ENCODE results near the gene PFKFB4.

PFKFB4 gene

DNA sequence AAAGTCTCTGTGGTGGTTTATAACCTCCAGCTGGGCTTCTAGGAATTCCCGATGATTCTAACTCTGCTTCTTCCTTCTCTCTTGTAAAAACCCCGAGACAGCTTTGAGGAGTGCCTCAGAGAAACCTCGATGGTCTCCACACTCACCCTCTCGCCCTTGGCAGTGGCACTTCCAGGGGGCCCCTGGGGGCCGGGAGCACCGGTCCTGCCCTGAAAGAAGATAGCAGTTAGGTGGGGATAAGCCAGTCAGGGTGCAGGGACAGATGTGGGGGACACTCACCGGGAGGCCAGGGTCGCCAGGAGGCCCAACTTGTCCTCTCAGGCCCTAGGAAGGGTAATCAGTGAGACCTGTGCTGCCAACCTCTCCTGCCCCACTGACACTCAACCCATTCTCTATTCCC is 28.8 kb upstream of the PFKFB4 start:
- DNase-seq (ENCODE audit: low read depth, low spot score), result no peak

DNA sequence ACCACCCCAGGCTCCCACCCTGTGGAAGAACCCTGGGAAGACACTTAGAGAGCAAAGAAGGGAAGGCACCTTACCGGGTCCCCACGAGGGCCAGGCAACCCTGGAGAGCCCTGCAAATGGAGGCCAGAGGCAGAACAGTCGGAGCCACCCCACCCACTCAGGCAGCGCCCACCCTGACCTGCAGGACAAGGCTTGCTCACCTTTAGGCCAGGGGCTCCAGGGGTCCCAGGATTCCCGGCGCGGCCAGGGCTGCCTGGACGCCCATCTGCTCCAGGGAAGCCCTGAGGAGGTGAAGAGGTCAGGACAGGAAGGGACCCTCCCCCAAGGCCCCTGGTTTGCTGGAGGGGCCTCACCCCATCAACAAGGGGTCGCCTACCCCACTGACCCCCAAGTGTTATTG is 28.2 kb upstream of the PFKFB4 start:
- DNase-seq (ENCODE audit: low read depth, low spot score), result no peak

DNA sequence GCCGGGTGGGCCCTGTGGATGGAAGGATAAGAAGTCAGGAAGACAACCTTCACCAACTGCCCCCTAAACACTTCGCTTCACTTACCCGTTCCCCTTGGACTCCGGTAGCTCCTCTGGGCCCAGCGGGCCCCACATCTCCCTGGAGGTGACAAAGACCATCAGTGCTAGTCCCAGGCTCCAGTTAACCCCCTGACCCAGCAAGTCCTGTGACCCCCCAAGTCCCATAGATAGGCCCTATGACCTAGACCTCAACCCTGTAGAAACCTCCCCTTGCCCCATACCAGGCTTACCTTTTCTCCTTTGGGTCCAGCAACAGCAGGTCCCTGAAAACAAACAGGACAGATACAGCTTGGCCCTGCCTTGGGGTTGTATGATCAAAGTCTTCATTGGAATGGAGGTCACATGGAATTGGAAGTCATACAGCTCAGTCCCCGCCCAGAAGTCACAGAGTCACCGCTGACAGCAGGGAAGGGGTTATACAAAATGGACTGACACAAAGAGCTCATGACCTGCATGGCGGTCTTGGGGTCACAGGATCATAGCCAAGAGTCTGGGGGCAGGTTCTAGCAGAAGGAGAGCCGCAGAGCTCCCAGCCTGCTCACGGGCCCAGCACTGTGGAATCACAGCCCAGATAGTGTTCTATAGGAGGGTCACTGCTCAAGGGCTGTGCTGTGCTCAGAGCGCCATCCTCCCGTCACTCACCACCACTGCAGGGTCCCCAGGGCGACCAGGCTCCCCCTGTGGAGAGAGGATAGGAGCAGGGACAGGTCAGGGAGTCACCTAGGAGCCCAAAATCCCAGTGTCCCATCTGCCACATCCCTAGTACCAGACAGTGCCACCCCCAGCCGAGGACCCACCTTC is 25.2 kb upstream of the PFKFB4 start:
- no peak for DNase-seq (ENCODE audit: low read depth, low spot score)

DNA sequence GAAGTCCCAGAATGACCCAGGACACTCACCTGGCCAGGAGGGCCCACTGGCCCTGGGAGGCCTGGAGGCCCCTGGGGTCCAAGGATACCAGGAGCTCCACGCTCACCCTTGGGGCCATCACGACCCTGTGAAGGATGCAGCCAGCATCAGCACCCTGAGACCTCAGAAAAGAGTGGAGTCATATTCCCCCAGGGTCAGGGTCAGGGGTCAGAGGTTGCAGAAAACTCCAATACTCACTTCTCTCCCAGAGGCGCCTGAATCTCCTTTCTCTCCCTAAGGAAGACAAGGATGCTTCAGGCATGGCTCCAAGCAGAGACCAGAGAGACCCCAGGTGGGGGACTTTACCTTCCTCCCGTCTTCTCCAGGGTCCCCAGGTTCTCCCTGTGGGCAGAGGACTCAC is 20.0 kb upstream of the PFKFB4 start:
- no peak for DNase-seq (ENCODE audit: low read depth, low spot score)

DNA sequence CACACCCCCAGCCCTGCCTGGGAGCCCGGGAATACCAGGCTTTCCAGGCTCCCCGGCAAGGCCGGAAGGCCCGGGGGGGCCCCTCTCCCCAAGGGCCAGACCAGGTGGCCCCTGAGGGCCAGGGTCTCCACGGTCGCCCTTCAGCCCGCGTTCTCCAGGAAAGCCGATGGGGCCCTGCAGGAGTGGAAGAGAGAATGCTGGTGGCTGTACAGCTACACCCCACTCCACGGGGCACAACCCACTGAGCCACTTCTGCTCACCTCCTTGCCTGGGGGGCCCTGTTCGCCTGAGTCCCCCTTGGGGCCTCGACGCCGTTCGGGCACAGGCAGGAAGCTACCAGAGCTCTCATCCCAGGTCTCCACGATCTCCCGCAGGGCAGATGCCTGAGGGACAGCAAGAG is 18.8 kb upstream of the PFKFB4 start:
- no peak for DNase-seq (ENCODE audit: low read depth, low spot score)

DNA sequence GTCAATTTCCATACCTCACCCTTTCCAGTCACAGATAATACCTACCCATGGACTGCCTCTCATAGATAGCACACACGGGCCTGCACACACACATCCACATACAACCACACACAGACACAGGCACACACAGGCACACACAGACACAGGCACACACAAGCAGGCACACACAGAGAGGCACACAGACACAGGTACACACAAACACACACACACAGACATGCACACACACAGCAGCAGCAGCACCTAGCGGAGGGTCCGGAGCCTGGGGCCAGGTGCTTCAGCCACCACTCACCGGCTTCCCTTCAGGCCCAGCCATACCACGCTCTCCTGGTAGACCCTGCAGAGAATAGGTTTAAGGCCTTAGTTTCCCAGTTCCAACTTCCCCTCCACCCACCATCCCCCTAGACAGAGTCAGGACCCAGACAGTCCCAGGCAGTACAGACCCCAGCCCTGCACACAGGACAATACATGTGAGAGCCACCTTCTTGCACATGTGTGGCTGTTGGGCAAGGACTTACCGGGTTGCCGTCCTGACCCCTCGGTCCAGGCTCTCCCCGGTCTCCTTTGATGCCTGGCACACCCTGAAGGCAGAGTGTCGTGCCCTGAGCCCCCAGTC is 17.5 kb upstream of the PFKFB4 start:
- DNase-seq (ENCODE audit: low read depth, low spot score), result no peak

DNA sequence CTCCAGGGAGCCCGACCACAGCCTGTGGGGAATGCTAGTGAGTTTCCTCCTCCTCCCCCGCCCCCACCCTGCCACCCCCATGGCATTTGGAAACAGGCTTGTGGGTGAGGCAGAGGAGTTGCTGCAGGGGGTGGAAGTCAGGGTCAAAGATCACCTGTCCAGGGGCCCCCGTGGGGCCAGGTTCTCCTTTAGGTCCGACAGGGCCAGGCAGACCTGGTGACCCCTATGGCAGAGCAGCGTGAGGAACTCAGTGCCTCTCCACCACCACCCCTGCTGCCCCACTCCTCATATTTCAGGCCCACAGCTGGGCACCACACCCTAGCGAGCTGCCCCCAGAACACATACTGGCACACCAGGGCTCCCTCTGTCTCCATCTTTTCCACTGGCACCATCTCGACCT is 15.9 kb upstream of the PFKFB4 start:
- no peak for DNase-seq (ENCODE audit: low read depth, low spot score)

DNA sequence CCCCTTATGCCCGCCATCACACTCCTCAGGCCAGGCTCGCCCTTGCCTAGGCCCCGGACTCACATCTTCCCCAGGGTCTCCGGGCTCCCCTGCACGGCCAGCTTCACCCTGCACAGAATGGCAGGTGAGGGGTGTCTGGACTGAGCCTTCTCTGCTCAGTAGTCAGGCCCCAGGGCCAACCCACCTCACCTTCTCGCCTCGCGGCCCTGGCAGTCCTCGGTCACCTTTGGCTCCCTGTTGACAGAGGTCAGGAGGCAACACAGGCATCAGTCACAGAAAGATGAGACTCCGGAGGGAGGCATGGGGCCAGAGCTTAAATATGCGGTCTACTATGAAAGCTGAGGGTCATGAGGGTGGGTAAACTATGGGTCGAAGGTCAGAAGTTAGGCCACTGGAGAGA is 15.3 kb upstream of the PFKFB4 start:
- no peak for DNase-seq (ENCODE audit: low read depth, low spot score)

DNA sequence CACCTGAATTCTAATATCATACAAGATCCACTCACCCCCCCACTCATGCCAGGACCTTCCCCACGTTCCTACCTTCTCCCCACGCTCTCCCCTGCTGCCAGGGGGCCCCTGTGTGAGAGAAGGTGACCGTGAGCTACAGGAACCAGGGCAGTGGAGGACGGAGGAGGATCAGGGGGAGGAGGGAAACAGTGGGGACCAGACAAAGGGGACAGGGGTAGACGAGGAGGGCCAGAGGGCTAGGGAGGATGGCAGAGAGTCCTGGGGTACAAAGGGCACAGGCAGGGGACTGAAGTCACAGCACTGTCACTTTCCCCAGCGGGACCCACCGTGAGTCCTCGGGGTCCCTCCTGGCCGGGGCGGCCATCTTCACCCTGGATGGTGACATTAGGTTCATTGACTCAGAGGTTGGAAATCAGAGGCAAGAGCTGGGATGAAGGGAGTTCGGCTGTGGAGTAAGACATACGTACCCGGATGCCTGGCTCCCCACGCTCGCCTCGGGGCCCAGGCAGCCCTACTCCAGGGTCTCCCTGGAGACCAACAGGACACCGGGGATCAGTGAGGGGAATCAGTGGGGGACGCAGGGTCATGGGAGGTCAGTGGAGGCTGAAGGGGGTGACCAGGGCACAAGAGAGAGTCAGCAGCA is 13.3 kb upstream of the PFKFB4 start:
- DNase-seq (ENCODE audit: low read depth, low spot score), result no peak

DNA sequence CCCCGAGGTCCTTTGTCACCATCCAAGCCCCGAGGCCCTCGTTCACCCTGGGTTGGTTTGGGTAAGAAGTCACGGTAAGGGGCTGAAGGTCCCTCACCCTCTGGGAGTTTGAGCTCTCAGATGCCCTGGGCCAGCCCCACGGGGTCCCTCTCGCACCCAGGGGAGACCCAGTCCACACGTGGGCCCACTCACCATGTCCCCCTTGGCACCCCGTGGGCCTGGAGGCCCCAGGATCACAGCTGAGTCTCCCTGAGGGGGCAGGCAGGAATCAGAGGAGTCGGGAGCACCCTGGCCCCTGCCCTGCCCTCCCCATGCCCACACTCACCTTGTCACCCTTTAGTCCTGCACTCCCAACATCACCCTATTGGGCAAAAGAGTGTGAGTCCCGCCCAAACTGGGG is 12.8 kb upstream of the PFKFB4 start:
- no peak for DNase-seq (ENCODE audit: low read depth, low spot score)

DNA sequence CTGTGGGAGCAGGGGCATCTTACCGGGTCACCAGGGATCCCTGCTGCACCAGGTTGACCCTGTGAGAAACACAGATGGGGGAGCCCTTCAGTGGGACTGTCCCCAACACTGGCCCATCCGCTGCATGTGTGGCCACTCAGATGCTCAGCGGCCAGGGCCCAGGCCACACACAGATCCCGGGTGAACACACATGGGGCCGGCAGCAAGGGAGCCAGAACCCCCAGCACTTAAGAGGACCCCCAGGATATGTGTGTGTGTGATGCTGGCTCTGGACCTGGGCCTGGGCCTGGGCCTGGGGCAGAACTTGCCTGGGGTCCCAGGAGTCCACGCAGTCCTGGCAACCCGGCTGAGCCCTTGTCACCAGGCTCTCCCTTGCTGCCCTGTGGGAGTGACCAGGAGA is 11.9 kb upstream of the PFKFB4 start:
- no peak for DNase-seq (ENCODE audit: low read depth, low spot score)

DNA sequence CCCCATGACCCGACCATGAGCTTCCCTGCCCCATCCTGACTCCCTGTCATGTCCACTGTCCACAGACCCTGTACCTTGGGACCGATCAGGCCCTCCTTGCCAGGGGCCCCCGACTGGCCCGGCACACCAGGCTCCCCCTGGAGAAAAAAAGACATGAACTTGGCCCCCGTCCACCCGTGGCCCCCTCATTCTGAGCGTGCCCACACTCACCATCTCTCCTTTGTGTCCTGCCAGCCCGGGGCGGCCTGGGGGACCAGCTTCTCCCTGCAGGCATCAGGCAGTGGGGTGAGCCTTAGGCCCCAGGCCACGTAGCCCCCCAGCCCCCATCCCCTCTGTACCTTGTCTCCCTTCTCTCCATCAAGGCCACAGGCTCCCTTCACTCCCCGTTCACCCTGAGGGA is 10.9 kb upstream of the PFKFB4 start:
- DNase-seq (ENCODE audit: low read depth, low spot score), result no peak

DNA sequence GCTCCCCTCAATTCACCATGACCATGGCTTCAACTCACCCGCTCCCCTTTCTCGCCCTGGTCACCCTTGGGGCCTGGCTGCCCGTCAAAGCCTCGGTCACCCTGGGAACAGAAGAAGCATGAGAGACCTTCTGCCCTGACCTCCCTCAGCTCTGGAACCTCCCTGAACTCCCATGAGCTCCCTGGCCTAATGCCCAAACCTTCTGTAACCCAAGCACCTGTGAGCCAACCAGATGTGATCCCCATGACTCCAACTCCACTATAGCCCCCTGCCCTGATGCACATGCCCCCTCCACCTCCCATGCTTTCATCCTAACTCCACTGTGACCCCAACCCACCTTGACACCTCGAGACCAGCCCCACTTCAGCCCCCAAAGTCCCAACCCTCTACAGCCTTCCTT is 10.5 kb upstream of the PFKFB4 start:
- no peak for DNase-seq (ENCODE audit: low read depth, low spot score)

DNA sequence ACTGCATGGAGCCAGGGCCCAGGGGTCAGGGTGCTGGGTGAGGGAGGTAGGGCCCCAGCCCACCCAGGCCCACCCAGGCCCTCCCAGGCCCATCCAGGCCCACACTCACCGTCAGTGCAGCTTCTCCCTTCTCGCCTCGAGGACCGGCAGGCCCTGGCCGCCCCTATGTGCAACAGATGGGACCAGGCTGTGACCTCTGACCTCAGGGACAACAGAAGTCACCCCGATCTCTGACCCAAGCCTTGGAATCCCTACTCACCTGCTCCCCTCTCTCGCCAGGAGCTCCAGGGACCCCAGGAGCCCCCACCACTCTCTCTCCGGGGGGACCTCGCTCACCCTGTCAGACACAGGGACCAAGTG is 9.8 kb upstream of the PFKFB4 start:
- no peak for DNase-seq (ENCODE audit: low read depth, low spot score)

DNA sequence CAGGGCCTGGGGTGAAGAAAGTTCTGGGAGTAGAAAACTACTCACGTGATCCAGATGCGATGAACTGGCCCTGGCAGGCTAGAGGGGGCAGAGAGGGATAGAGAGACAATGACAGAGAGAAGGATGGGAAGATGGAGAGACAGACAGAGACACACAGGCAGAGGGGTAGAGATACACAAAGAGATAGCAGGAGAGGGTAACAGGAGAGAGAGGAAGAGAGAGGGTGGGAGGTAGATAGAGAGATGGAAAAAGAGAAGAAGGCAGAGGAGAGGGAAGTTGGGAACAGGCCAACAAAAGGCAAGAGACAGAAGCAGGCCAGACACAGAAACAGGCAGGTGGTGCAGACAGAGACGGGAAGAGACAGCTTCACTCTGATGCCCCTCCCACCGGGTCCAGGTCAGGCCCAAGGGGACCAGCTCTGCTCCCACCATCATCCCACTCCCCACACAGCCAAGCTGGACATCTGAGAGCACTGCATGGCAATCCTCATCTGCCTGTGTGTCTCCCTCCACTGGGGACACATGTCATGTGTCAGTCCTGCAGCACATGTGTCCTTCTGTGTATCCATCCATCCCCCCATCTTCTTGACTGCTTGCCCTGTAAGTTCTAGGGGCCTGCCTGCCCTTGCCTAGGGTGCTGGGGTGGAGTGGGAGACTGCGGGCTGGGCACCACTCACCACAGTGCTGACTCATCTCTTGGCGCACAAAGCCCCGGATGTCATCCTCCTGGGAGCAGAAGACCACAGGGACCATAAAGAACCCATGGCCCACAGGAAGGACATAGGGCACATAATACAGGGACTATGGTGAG is 9.2 kb upstream of the PFKFB4 start:
- no peak for DNase-seq (ENCODE audit: low read depth, low spot score)

DNA sequence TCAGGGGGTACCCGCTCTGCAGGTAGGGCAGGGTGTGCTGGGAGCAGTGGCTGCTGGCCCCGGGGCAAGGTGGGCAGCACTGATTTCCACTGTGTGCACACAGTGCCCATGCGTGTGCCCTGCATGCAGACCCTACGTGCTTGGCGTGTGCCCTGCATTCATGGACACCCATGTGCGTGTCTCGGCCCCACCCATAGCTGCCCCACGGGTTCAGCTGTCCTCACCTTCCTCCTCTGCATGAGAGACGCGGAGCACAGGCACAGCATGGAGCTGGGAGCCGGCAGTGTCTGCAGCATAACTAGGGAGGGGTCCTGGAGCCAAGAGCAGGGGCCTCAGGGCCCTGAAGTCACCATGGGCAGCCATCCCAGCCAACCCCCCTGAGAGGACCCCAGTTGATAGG is 8.6 kb upstream of the PFKFB4 start:
- DNase-seq (ENCODE audit: low read depth, low spot score), result no peak

DNA sequence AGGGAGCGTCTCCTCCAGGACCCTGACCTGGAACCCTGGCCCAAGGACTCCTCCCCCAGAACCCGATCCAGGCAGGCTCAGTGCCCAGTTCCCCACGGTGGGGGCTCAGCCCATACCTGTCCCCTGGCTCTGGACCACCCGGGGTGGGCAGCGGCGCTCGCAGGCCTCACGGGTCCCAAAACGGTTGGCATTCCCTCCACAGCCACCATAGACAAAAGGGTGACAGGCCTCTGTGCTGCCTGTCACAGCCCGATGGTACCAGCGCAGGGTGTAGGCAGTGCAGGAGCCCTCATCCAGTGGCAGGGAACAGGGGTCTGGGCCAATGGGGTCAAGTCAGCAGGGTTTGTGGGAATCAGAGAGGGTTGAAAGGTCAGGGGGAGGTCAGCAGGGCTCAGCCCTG is 8.1 kb upstream of the PFKFB4 start:
- DNase-seq (ENCODE audit: low read depth, low spot score), result no peak

DNA sequence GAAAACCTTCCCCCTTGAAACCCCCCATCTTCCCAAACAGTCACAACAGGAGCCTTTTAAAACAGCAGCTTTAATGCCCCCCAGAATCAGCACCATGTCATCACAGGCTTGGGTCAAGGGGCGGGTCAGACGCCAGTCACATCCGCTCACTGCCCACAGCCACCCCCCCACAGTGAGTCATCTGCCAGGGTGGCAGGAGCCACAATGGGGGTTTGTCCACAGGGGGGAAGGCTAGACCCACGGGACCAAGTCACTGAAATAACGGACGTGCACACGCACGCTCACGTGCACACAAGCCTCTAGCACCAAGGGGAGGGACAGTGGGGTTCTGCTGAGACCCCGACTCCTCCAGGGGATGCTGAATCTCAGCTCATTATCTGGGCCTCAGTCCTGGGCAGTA is 7.4 kb upstream of the PFKFB4 start:
- DNase-seq (ENCODE audit: low read depth, low spot score), result no peak

DNA sequence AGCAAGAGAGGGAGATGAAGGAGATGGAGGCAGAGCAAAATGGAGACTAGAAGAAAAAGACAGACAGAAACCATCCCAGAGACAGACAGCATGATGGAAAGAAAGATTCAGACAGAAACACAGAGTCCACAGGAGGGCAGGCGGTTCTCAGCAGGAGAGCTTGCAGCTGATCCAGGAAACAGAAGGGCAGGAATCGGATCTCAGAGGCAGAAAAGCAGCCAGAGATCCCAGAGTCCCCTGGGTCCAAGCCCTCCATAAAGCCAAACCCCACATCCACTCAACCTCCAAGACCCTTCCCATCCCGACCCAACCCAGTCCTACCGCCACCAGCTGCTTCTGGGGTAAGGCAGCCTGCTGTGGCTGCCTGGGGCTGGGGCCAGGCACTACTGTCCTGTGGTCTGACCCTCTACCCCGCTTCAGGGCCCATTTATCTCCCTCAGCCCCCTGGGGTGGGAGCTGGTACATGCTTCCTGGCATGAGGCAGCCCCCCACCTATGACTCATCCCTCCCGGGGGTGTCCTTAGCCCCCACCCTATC is 6.8 kb upstream of the PFKFB4 start, which contains the start of gene UCN2:
UCN2 (minus strand) TSS at position 400 of the 537 bp plus-strand sequence. CDS start 657 bp downstream, outside the sequence.
- DNase-seq (ENCODE audit: low read depth, low spot score), result no peak

DNA sequence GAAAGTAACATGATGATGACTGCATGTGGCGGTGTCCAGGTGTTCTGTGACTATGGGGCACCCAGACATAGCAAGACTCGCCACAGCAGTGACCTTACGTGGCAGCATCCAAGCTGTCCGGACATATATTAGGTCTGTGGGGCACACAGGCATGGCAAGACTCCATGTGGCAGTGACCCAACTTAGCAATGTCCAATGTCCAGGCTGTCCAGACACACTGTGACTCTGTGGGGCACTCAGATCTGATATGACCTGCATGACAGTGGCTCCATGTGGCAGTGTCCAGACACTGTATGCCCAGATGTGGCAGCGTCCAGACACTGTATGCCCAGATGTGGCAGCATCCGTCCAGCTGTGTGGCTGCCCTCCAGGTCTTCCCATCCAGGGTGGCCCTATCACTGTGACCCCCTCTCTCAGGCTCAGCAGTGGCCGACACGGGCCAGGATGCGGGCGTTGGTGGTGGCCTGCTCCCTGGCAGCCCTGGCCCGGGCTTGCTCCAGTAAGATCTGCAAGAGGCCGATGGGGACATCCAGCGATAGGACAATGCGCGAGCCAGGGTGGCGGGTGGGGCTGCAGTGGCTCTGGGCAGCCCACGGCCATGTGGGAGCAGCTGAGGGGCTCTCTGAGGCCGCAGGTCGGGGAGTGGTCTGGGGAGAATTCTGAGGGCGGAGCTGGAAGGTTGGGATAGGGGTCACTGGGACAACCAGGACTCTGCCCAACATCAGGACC is 5.9 kb upstream of the PFKFB4 start:
- DNase-seq (ENCODE audit: low read depth, low spot score), result no peak

DNA sequence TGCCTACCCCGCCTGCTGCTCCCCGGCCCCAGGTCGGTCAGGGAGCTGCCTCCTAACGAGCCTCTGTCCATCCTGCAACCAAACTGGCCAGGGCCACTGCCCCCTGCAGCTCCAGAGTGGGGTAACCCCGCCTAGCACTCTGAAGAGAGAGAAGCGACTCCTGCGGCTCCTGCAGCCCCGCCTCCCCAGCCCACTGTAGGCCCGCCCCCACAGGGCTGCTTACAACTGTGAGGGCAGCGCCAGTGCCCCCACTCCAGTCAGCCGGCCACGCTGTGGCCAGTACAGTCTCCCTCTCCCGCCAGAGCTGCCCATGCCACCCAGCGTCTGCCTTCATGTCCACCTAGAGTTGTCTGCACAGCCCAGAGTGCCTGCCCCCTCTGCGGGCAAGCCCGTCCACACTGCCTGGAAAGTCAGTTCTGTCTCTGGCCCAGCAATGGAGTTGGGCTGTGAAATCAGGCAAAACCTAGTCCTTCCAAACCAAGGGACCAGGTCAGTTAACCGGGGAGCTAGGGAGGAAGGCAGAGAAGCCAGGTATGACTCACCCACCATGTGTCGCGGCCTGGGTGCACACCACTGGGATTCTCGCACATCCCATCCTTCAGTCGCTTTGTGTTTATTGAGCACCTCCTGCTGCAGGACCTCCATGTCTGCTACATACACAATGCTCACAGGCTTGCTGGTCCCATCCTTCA is 4.6 kb upstream of the PFKFB4 start:
- DNase-seq (ENCODE audit: low read depth, low spot score), result no peak

All from smooth muscle cell of the brain vasculature (primary cell).